Kidney tubule cell (primary cell): ENCODE results near the gene VNN1.
A peak's percentile ranks its signal among the peaks of the same experiment; 100 is the strongest.
"Not testable (repeated sequence)": the region's sequence is repeated elsewhere in the genome, so short reads cannot be mapped to it uniquely, and the experiment has no call there.

ENCODE experiments used
- DNase-seq: peaks from one replicate; pipeline ENCODE4 v3.0.0-alpha.2; 2018; ENCODE audit warnings: low spot score

Gene VNN1

GRCh38 chr6:132725471-132725870, 11.6 kb upstream of the VNN1 start:
- no peak for DNase-seq

- peak; percentile 67 for DNase-seq
Observed at GRCh38 chr6:132719736-132720448, 6.0 kb upstream of the VNN1 start.

DNA sequence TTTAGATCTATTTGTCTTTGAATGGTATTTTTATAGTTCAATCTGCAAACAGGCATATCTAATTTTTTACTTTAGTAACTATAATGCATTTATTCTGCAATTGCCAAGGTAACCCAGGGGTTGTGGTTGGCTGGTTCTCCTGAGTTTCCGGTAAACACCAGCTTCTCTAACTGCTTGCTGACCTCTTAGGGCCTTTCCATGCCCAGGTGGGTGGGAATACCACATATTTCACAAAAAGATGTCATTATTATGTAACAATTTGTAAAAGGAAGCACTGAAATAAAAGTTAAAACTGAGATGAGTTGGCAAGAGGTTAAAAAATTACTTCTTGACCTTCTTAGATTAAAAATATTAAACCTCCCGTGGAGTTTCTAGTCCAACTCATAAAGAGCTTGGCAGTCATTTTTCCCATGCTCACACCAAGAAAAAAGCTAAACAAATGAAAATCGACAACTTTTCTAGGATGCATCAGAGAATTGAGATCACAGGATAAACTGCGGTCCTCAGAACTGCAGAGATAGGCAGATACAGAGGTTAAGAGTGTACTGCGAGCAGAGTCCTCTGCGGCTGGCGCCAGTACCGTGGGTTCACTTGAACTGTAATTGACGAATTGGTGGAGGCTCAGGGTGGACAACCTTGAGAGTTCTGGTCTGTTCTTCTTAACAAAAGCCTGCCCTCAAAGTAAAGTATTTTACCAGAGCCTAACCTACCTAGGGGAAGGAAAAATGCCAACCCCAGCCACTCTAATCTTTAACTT, 2.2 kb upstream of the VNN1 start:
- peak; percentile 33 for DNase-seq

GRCh38 chr6:132715204-132715603, 1.3 kb upstream of the VNN1 start:
- peak; percentile 75 for DNase-seq

GRCh38 chr6:132714160-132714559, 305 bp upstream of the VNN1 start:
- DNase-seq, result no peak

DNA sequence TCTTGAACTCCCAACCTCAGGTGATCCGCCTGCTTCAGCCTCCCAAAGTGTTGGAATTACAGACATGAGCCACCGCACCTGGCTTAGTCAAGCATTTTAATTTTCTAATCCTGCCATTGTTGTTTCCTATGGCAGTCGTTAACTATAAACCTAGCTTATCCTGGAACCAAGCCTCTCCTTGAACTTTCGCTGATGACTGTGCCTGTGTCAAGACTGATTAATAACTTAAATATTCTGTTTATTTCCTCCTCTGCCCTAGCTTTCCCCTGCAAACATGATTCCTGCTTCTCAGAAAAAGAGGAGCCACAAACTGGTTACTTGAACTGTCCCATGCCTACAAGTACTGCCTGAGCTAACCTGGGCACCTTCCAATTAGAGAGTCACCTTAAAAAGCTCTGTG, 1.5 kb downstream of the VNN1 start:
- peak; percentile 98 for DNase-seq

DNA sequence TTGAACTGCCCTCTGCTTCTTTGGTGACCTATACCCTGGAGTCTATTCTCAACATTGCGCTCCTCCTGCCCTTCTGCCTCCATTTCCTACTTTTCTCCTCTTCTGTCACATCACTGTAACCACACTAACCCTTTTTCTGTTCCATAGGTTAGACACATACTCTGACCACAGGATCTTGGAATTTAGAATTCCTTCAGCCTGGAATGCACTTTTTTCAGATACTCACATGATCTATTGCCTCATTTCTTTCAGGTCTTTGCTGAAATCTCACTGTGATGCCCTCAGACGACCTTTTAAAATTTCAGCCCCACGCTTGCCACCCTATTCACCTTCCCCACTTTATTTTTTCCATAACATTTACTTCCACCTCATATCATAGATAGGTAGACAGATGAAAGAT, 5.1 kb downstream of the VNN1 start:
- peak; percentile 41 for DNase-seq

GRCh38 chr6:132708002-132708401, 5.9 kb downstream of the VNN1 start:
- no peak for DNase-seq

DNA sequence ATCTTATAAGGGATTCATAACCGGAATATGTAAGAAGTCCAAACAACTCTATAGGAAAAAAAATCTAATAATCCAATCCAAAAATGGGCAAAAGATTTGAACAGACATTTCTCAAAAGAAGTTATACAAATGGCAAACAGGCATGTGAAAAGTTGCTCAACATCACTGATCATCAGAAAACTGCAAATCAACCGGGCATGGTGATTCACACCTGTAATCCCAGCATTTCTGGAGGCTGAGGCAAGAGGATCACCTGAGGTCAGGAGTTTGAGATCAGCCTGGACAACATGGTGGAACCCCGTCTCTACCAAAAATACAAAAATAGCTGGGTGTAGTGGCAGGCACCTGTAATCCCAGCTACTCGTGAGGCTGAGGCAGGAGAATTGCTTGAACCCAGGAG, 7.1 kb downstream of the VNN1 start:
- not testable (repeated sequence) for DNase-seq

- DNase-seq, result no peak
Observed at GRCh38 chr6:132703936-132704335, 9.9 kb downstream of the VNN1 start.

DNA sequence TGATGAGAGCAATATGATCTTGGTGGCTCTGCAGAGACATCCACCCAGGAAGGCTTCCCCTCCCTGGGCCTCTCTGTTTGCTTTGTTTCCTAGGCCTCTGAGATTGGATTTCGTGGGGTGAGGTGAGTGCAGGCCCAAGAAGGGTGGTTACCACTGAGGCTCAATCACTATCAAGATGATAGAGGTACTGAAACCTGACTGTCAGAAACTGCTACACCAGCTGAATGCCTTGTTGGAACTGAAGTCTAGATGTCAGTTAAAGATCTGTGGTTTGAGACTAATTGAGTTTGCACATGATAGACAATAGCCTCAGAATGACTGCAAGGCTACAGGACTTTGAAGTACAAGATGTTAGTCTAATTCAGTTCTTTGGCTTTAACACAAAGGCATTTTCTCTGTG, 15.2 kb downstream of the VNN1 start:
- no peak for DNase-seq

- no peak for DNase-seq
Observed at GRCh38 chr6:132695773-132696172, 18.1 kb downstream of the VNN1 start.

GRCh38 chr6:132693478-132693877, 20.4 kb downstream of the VNN1 start:
- no peak for DNase-seq

- DNase-seq, result no peak
Observed at GRCh38 chr6:132690678-132691077, 23.2 kb downstream of the VNN1 start.

DNA sequence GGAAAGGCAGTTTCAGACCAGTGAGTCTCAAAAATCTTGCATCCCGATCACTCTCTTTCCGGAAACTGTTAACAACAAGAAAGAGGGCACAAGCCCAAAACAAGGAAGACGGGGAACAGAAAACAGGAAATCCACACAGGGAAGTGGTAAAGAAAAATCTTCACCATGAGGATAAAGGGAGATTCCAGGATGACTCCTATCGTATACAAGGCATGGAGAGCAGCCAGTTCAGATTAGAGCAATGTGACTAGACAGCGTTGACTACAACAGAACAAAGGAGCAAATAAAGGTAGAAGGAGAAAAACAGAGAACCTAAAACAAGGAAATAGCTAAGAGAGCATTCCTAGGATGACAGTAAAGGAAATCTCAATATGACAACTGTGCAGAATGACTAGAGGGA, 26.5 kb downstream of the VNN1 start:
- peak; percentile 99 for DNase-seq

DNA sequence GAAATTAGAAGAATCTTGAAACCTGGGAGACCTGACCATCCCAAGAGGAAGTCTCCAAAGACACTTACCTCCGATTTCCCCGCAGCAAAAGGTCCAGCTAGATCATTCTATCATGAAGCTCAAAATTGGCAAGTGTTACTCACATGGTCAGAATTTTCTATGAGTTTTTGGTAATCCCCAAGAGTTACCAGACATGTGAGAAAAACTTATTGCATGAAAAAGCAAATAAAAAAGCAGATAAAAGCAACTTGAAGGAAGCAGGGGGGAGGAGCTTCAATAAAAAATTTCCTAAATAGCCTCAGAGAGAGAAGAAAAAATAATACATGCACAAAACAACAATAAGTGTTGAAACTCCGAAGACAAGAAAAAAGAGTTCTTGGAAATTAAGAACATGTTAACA, 27.3 kb downstream of the VNN1 start:
- peak; percentile 29 for DNase-seq

DNA sequence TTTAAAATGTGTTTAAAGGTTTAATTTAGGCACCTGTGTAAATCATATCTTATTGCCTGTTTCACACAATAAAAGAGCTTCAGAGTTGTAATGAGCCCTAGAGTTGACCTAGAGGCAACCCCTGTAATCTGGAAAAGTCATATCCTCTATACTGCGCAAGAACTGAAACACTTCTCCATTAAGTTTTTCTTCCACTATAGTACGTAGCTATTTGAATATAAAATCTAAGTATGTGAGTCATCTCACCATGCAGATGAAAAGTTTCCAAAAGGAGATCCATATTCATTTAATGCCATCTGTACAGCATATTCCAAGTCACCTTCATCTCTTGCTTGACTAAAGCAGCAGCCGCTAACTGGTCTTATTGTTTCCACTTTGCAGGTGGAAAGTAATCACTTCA, 28.8 kb downstream of the VNN1 start:
- peak; percentile 13 for DNase-seq

DNA sequence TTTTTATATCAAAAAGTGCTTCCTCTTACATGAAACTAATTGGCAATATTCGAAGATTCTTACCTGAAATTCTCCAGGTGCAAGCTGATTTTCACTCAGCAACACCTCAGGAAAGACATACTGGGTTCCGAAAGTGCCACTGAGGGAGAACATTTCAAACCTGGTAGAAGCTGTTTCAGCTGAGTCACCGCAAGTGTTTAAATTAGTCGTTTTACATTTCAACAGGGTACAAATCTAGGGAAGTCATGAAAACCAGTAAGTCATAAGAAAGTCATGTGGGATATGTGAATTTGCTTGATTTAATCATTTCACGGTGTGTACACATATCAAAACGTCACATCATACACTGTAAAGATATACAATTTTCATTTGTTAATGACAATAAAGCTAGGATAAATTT, 29.6 kb downstream of the VNN1 start:
- DNase-seq, result peak; percentile 4

DNA sequence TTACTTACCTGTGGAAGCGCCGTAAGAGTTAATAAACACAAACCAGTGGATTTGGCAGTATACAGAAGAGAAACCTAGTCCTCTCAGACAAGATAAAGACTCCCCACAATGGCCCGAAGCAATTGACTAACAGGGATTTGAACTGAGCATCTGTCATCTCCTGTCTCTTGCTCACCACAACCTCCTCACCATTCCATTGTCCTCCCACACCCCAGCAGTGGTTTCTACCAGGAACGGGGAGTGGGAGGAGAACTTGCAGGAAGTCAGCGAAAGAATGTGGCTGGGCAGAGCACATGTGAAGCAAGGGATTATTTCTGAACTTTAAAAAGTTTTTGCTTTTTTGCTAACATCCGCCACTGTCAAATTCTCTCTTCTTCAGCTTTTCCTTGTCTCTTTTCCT, 30.3 kb downstream of the VNN1 start:
- DNase-seq, result peak; percentile 64

DNA sequence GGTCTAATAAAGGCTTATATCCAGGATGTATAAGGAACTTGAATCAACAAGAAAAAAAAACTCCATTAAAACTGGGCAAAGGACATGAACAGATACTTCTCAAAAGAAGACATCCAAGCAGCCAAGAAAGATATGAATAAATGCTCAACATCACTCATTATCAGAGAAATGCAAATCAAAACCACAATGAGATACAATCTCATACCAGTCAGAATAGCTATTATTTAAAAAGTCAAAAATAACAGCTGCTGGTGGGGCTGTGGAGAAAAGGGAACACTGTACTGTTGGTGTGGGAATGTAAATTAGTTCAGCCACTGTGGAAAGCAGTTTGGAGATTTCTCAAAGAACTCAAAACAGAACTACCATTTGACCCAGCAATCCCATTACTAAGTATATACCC, 34.8 kb downstream of the VNN1 start:
- DNase-seq, result not testable (repeated sequence)

DNA sequence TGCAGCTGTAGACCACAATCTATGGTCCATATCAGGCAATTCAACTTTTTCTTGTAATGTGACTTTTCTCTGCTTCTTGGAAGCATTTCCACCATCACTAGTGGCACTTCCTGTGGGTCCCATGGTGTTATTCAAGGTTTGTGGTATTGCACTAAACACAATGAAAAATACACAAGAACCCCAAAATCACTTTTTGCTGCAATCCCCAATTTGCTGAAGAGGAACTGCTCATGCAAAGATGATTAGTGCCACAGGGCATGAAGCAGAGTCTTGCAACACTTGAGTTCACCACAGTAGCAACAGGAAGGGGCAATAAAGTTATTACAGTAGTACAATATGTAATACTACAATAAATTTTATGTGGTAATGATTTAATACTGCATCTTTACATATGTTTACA, 38.1 kb downstream of the VNN1 start:
- no peak for DNase-seq

DNA sequence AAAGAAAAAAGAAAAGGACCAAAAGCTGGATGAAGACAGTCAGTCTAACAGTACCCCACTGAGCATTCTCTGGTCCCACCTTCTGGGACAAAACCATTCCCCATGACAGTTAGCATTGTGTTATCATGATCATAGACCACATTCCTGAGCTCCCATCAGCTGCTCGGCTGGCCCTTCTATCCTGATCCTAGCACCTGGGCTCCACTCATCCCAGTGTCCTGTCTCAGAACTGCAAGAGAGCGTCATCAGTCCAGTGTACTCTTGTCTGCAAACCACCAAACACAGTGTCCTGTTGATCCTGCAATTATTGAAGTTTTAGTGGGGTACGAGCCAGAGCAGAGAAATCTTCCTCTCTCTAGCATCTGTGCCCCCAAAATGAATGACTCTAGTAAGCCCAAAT, 38.9 kb downstream of the VNN1 start:
- no peak for DNase-seq

DNA sequence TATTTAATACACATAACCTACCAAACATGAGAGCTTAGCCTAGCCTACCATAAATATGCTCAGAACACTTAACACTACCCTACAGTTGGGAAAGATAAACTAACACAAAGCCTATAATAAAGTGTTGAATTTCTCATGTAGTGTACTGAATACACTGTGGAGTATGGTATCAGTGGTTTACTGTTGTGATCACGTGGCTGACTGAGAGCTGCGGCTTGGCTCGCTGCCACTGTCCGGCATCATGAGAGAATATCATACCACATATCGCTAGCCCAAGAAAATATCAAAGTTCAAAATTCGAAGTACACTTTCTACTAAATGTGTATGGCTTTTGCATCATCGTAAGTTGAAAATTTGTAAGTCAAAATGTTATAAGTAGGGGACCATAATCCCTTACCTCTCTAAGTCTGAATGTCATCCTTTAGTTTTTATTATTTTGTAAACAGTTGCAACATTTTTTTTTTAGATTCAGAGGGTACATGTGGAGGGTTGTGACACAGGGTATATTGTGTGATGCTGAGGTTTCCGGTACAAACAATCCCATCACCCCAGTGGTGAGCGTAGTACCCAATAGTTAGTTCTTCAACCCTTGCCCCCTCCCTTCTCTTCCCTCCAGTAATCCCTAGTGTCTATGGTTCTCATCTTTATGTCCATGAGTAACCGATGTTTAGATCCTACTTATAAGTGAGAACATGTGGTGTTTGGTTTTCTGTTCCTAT, 40.3 kb downstream of the VNN1 start:
- no peak for DNase-seq
